ENCODE results near the gene SETDB1. TPM values are rescaled to one million over a fixed set of nuclear protein-coding genes. Genes with fewer than 3 reads are reported as not detected.

The SETDB1 gene
- total RNA-seq, 2 experiments from 2014 or later, result 49.5 to 51.5 TPM

DNA sequence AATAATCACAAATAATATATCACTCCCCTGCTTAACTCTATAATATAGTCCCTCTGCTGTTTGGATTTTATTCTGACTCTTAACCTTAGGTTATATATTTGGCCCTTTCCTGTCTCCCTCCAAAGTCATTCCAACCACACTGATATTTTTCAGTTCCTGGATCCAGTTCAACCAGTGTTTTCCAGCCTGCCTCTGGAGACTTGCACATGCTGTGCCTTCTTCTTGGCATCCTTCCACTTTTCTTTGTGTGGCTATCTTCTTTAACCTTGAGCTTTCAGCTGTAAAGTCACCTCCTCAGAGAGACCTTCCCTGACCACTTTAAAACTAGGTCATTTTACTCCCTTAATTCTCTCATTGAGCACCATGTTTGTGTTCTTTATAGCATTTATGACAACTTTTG, 29.1 kb downstream of the SETDB1 start:
- POLR2A ChIA-PET, result no interaction called here
- Mint-ChIP-seq H3K4me3 (no peak overlapping the region), H3K4me1 (peaks cover 6% of the 10 kb centered on the region), H3K27ac (no peak overlapping the region), H3K27me3 (no peaks in the 10 kb centered on the region), H3K36me3 (ENCODE audit: low read depth) (peaks cover 61% of the 10 kb centered on the region), H3K9me3 (no peaks in the 10 kb centered on the region)
- DNase-seq, result no peak
- CTCF ChIA-PET, result interaction anchor here (0.6 kb wide), 1 partner anchor 255 kb away, joined by 3 read pairs; no protein-coding TSS in a partner anchor

DNA sequence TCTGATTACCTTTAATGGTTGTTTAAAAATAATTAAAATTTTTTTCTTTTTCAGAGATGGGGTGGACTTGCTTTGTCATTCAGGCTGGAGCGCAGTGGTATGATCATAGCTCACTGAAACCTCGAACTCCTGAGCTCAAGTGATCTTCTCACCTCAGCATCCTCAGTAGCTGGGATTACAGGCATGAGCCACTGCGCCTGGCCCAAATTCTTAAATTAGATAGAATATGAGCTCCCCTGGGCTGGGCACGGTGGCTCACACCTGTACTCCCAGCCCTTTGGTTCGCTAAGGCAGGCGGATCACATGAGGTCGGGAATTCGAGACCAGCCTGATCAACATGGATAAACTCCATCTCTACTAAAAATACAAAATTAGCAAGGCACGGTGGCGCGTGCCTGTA, 31.5 kb downstream of the SETDB1 start:
- Mint-ChIP-seq H3K4me1 (peaks cover 6% of the 10 kb centered on the region), H3K9me3 (no peaks in the 10 kb centered on the region), H3K36me3 (ENCODE audit: low read depth) (peaks cover 57% of the 10 kb centered on the region), H3K4me3 (no peak overlapping the region), H3K27me3 (no peaks in the 10 kb centered on the region), H3K27ac (no peak overlapping the region)
- CTCF ChIA-PET, result interaction anchor here (0.6 to 1.3 kb wide), 3 partner anchors 21 to 889 kb away, joined by 3 to 5 read pairs (median 3); no protein-coding TSS in a partner anchor
- DNase-seq, result no peak
- POLR2A ChIA-PET, result interaction anchor here (1.6 to 2.2 kb wide), 2 partner anchors 16 to 17 kb away, joined by 3 to 9 read pairs; partner anchors contain the start of gene CERS2

DNA sequence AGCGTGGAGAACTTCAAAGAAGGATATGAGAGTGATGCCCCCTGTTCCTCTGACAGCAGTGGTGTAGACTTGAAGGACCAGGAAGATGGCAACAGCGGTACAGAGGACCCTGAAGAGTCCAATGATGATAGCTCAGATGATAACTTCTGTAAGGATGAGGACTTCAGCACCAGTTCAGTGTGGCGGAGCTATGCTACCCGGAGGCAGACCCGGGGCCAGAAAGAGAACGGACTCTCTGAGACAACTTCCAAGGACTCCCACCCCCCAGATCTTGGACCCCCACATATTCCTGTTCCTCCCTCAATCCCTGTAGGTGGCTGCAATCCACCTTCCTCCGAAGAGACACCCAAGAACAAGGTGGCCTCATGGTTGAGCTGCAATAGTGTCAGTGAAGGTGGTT, 34.5 kb downstream of the SETDB1 start:
- H3K27ac Mint-ChIP-seq, result no peak overlapping the region
- ChIA-PET POLR2A (interaction anchor here (0.6 to 1.4 kb wide), 2 partner anchors 17 to 33 kb away, joined by 3 to 4 read pairs; no protein-coding TSS in a partner anchor), CTCF (no interaction called here)

DNA sequence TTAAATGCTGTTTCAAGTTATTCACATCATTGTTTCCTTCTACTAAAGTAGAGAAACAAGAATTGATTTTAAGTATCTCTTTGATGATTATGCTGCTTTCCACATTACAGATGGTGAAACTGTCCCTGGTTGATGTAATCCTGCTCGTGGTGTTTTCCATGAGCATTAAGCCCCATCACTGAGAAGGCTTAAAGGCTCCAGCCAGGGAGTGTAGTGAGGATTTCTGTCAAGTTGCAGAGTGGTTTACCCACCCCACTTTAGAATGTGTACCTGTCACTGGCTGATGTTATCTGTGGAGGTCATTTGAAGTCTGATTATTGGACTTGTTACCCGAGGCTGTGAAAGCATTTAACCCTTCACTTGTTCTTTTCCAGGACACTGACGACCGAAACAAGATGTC, 35.6 kb downstream of the SETDB1 start:
- H3K36me3 Mint-ChIP-seq (ENCODE audit: low read depth), result peaks cover 71% of the 10 kb centered on the region
- H3K27me3 Mint-ChIP-seq, result no peaks in the 10 kb centered on the region
- ChIA-PET CTCF (no interaction called here), POLR2A (interaction anchor here (1.4 to 2.4 kb wide), 2 partner anchors 12 to 15 kb away, joined by 4 to 14 read pairs; partner anchors contain the start of gene CERS2)
- peaks cover 6% of the 10 kb centered on the region for H3K4me1 Mint-ChIP-seq
- no peak overlapping the region for H3K4me3 Mint-ChIP-seq
- no peak for DNase-seq
- no peak overlapping the region for H3K27ac Mint-ChIP-seq
- no peaks in the 10 kb centered on the region for H3K9me3 Mint-ChIP-seq

More for the DNA sequence above, 34.5 kb downstream of the SETDB1 start:
- no peak for DNase-seq
- Mint-ChIP-seq H3K4me3 (no peak overlapping the region), H3K9me3 (no peaks in the 10 kb centered on the region), H3K36me3 (ENCODE audit: low read depth) (peaks cover 61% of the 10 kb centered on the region), H3K4me1 (peaks cover 6% of the 10 kb centered on the region), H3K27me3 (no peaks in the 10 kb centered on the region)

DNA sequence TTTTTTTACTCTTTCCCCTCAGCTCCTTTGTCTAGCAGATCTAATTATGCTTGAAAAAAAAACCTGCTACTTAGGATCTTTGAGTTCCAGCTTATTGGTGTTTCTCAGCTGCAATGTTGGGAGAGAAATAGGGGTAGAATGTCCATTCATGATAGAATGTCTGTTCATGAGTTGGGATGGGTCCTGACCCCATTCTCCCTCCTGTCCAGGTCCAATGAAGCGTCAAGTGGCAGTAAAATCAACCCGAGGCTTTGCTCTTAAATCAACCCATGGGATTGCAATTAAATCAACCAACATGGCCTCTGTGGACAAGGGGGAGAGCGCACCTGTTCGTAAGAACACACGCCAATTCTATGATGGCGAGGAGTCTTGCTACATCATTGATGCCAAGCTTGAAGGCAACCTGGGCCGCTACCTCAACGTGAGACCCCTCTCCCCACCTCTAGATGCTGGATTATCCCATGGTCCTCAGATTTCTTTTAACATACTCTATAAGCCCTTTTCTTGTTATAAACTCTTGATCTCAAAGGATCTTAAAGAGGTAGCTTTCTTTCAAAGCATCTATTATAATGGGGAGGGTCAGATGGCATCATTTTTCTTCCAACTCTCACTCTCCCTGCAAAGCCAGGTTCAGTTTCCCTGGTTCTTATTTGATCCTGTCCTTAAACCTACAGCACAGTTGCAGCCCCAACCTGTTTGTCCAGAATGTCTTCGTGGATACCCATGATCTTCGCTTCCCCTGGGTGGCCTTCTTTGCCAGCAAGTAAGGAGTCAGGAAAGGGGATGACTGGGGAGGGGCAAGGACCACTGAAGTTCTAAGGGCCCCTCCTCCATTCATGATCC, 37.4 kb downstream of the SETDB1 start:
- no peaks in the 10 kb centered on the region for H3K9me3 Mint-ChIP-seq
- ChIA-PET POLR2A (interaction anchor here (0.9 to 2.4 kb wide), 3 partner anchors 10 to 14 kb away, joined by 3 to 14 read pairs (median 4); partner anchors contain the start of gene CERS2), CTCF (interaction anchor here (1.5 to 2.9 kb wide), 2 partner anchors 10 to 15 kb away, joined by 3 to 15 read pairs; no protein-coding TSS in a partner anchor)
- H3K36me3 Mint-ChIP-seq (ENCODE audit: low read depth), result peaks cover 82% of the 10 kb centered on the region
- DNase-seq, result no peak
- no peak overlapping the region for H3K27ac Mint-ChIP-seq
- H3K27me3 Mint-ChIP-seq, result no peaks in the 10 kb centered on the region
- H3K4me1 Mint-ChIP-seq, result no peaks in the 10 kb centered on the region
- no peak overlapping the region for H3K4me3 Mint-ChIP-seq

DNA sequence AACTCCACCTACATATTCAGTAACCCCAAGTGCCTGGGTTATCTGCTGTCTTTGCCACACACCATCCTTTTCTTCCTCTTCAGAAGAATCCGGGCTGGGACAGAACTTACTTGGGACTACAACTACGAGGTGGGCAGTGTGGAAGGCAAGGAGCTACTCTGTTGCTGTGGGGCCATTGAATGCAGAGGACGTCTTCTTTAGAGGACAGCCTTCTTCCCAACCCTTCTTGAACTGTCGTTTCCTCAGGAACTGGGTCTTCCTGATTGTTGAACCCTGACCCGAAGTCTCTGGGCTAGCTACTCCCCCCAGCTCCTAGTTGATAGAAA, 38.0 kb downstream of the SETDB1 start:
- Mint-ChIP-seq H3K4me1 (peaks cover 4% of the 10 kb centered on the region), H3K4me3 (no peak overlapping the region), H3K36me3 (ENCODE audit: low read depth) (peaks cover 85% of the 10 kb centered on the region), H3K9me3 (no peaks in the 10 kb centered on the region), H3K27me3 (no peaks in the 10 kb centered on the region), H3K27ac (no peak overlapping the region)
- no peak for DNase-seq
- CTCF ChIA-PET, result interaction anchor here (1.5 to 2.9 kb wide), 2 partner anchors 10 to 15 kb away, joined by 3 to 15 read pairs; no protein-coding TSS in a partner anchor
- POLR2A ChIA-PET, result interaction anchor here (1.0 to 2.4 kb wide), 2 partner anchors 10 to 12 kb away, joined by 4 to 14 read pairs; partner anchors contain the start of gene CERS2

DNA sequence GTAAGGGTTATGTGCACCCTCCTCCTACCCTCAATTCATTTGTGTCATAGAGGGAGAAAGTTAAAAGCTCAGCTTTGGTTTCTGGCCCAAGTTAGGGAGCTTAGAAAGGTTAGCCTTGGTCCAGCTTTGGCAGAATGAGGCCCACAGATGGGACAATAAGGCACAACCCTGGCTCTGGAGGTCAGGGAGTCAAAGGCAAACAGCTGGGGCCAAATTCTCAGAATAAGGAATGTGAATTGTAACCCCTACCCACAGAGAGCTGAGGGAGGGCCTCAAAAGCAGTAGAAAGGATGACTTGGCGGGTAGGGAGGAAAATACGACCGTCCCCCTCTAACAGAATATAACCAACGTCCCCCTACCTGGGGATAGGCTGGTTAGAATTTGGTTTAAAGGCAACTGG, 39.4 kb downstream of the SETDB1 start:
- Mint-ChIP-seq H3K27me3 (no peaks in the 10 kb centered on the region), H3K27ac (no peak overlapping the region), H3K36me3 (ENCODE audit: low read depth) (peaks cover 71% of the 10 kb centered on the region), H3K9me3 (no peaks in the 10 kb centered on the region), H3K4me1 (peaks cover 12% of the 10 kb centered on the region), H3K4me3 (no peak overlapping the region)
- ChIA-PET POLR2A (interaction anchor here (1.1 to 1.7 kb wide), 3 partner anchors 8 to 15 kb away, joined by 3 to 11 read pairs (median 4); no protein-coding TSS in a partner anchor), CTCF (interaction anchor here (1.5 to 2.9 kb wide), 2 partner anchors 9 to 13 kb away, joined by 5 to 15 read pairs; partner anchors contain the start of gene CERS2)
- DNase-seq, result no peak

DNA sequence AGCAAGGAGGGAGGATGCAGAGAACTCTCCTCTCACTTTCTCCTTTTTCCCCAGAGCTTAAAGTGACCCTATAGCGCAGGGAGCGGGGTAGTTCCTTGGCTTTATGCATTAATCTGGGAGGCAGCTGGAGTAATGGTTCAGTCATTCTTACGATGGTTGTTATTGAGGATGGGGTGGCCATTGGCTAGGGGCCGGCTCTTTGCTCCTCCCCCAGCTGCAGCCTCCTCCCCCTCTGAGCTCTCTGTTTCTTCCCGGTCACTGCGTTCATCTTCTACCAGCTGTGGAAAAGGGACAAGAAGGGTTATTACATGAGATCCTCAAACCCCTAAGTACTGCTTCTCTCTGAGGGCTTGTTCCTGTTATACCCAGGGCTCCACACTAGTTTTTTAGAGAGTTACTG, 39.8 kb downstream of the SETDB1 start:
- H3K4me3 Mint-ChIP-seq, result no peak overlapping the region
- H3K36me3 Mint-ChIP-seq (ENCODE audit: low read depth), result peaks cover 68% of the 10 kb centered on the region
- H3K27ac Mint-ChIP-seq, result no peak overlapping the region

DNA sequence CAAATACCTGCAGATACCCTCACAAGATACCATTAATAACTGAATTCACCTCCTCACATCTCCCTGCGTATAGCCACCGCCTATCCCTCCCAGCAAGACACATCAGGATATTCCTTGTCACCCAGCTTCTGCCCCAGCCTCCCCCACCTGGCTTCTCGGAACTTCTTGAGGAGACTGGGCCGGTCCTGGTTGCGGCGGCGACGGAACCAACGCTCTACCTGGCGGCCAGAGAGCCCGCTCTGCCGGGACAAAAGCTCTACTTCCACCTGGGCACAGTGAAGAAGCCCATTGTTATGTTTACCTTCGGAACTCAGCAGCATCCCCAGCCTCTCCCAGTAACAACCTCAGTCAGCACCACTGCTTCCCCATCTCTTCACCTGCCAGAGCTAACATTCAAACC, 41.8 kb downstream of the SETDB1 start:
- Mint-ChIP-seq H3K27me3 (no peaks in the 10 kb centered on the region), H3K4me3 (no peak overlapping the region), H3K4me1 (peaks cover 35% of the 10 kb centered on the region), H3K9me3 (no peaks in the 10 kb centered on the region), H3K36me3 (ENCODE audit: low read depth) (peaks cover 61% of the 10 kb centered on the region), H3K27ac (peak overlapping the region; percentile 12)
- POLR2A ChIA-PET, result no interaction called here
- DNase-seq, result no peak
- CTCF ChIA-PET, result interaction anchor here (0.8 kb wide), 1 partner anchor 10 kb away, joined by 3 read pairs; no protein-coding TSS in a partner anchor

More for the DNA sequence above, 39.8 kb downstream of the SETDB1 start:
- ChIA-PET CTCF (interaction anchor here (1.5 to 2.9 kb wide), 2 partner anchors 8 to 13 kb away, joined by 5 to 15 read pairs; partner anchors contain the start of gene CERS2), POLR2A (interaction anchor here (1.1 to 1.7 kb wide), 3 partner anchors 8 to 15 kb away, joined by 3 to 11 read pairs (median 4); no protein-coding TSS in a partner anchor)
- H3K9me3 Mint-ChIP-seq, result no peaks in the 10 kb centered on the region
- H3K27me3 Mint-ChIP-seq, result no peaks in the 10 kb centered on the region
- H3K4me1 Mint-ChIP-seq, result peaks cover 16% of the 10 kb centered on the region
- DNase-seq, result no peak

DNA sequence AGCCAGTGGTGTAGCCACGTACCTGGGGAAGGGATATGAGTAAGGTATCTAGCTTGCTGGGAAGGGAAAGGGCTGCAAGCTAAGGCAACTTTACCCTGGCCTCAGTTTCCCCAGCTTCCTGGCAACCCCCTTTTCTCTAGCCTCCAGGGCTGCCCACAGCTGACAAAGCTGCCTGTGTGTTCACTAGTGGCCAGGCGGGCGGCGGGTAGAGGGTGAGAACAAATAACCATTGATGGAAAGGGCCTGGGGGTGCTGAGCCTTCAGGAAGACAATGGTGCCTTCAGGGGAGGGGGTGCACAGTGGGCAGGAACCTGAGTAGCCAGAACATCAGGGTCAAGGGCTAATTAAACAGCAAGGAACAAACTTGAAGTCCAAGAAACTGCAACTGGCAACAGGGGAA, 42.3 kb downstream of the SETDB1 start:
- no peak overlapping the region for H3K27ac Mint-ChIP-seq
- H3K36me3 Mint-ChIP-seq (ENCODE audit: low read depth), result peaks cover 58% of the 10 kb centered on the region
- no peak for DNase-seq
- H3K9me3 Mint-ChIP-seq, result no peaks in the 10 kb centered on the region
- H3K4me3 Mint-ChIP-seq, result no peak overlapping the region
- ChIA-PET POLR2A (no interaction called here), CTCF (interaction anchor here (0.8 kb wide), 1 partner anchor 9 kb away, joined by 3 read pairs; no protein-coding TSS in a partner anchor)
- no peaks in the 10 kb centered on the region for H3K27me3 Mint-ChIP-seq
- peaks cover 39% of the 10 kb centered on the region for H3K4me1 Mint-ChIP-seq

DNA sequence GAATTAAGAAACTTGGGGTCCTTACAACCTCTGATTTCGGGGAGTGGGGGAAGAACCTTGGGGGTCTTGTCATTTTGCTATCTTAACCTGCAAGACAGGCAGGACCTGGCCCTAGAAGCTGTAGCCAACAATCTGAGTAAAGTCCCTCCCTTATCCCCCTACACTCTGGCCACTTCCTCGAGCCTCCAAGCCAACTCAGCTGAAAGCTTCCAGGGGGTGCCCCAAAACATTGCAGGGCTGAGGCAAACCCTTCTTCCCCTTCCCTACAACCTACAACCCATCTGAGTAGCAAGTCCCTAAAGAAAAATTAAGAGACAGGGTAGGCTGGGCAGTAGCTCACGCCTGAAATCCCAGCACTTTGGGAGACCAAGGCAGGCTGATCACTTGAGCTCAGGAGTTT, 43.5 kb downstream of the SETDB1 start:
- H3K4me1 Mint-ChIP-seq, result peaks cover 41% of the 10 kb centered on the region
- H3K36me3 Mint-ChIP-seq (ENCODE audit: low read depth), result peaks cover 49% of the 10 kb centered on the region
- no peak for DNase-seq
- no peaks in the 10 kb centered on the region for H3K9me3 Mint-ChIP-seq
- POLR2A ChIA-PET, result interaction anchor here (1.2 to 1.5 kb wide), 2 partner anchors 13 to 390 kb away, joined by 3 to 4 read pairs; partner anchors contain the start of gene MCL1
- no peaks in the 10 kb centered on the region for H3K27me3 Mint-ChIP-seq
- H3K27ac Mint-ChIP-seq, result peak overlapping the region; percentile 16
- no peak overlapping the region for H3K4me3 Mint-ChIP-seq
- CTCF ChIA-PET, result interaction anchor here (0.8 kb wide), 1 partner anchor 55 kb away, joined by 3 read pairs; no protein-coding TSS in a partner anchor

DNA sequence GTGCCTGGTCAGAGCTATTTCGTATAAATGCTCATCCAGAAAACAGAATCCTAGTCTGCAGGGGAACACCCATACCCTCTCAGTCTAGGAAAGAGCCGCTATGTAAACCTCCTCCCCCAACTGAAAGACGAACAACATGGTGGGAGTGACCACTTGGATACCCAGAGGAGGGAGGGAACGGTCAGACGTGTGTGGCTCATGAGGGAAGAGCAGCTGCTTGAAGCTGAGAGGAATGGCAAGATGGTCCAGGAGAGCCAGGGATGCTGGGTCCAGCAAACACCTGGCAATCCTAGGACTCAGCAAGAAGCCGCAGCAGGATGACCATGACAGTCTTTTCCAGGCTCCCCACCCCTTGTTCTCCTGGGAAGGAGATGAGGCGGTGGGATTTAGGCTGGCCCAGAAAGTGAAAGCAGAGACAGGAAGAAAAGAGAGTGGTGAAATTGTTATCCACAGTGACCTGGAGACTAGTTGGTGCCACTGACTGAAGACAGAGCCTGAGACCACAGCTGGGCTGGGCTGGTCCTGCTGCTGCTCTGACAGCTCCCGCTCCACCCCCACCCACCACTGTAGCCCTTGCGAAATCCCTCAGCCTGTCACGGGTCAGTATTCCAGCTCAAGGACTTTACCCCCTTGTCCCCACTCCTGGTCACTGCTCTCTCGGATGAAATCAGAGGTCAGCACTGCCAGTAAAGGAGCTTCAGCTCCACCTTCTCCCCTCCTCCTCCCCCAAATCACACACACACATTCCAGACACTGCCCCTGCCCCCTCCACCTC, 44.8 kb downstream of the SETDB1 start:
- ChIA-PET POLR2A (interaction anchor here (0.5 to 2.0 kb wide), 5 partner anchors 36 to 391 kb away, joined by 3 to 6 read pairs (median 3); partner anchors contain the start of genes ENSA, MCL1 and MINDY1), CTCF (interaction anchor here (0.9 kb wide), 1 partner anchor 352 kb away, joined by 3 read pairs; no protein-coding TSS in a partner anchor)
- H3K27ac Mint-ChIP-seq, result peak overlapping the region; percentile 49
- H3K27me3 Mint-ChIP-seq, result no peaks in the 10 kb centered on the region
- H3K36me3 Mint-ChIP-seq (ENCODE audit: low read depth), result peaks cover 39% of the 10 kb centered on the region
- no peak overlapping the region for H3K4me3 Mint-ChIP-seq
- peaks cover 46% of the 10 kb centered on the region for H3K4me1 Mint-ChIP-seq
- H3K9me3 Mint-ChIP-seq, result no peaks in the 10 kb centered on the region
- no peak for DNase-seq

Measured in activated CD4-positive, alpha-beta memory T cell treated with anti-CD3 and anti-CD28 coated beads, Interleukin-2, amount 10 ng/mL, durations not matched to agents 7 days and 5 days (primary cell).